Prostate gland (tissue), 2 donors: ENCODE data around the gene ADGRG3. TPM values are rescaled to one million over a fixed set of nuclear protein-coding genes. Genes with fewer than 3 reads are reported as not detected.
"Not testable (repeated sequence)": the region's sequence is repeated elsewhere in the genome, so short reads cannot be mapped to it uniquely, and the experiment has no call there.

Source experiments
- DNase-seq: peaks from one replicate; pipeline ENCODE4 v3.0.0-alpha.2; 2019; ENCODE audit warnings: low spot score
- H3K27ac ChIP-seq, 2 donors: fragments of 200-600 bp; sonication (generic); 2 replicates each; pipeline ENCODE4 v1.5.1; 2017 to 2019
- H3K27me3 ChIP-seq: fragments of 200-600 bp; sonication (generic); replicated peaks from 2 replicates; pipeline ENCODE4 v1.5.1; 2019; ENCODE audit not compliant: insufficient read depth
- H3K36me3 ChIP-seq, 2 donors: fragments of 200-600 bp; sonication (generic); 1 replicate in 1 of 2; 2 replicates in 1 of 2; pipeline versions ENCODE4 v1.5.1 to v1.8.1; 2017 to 2019
- H3K4me1 ChIP-seq: fragments of 200-600 bp; sonication (generic); replicated peaks from 2 replicates; pipeline ENCODE4 v1.5.1; 2019
- H3K4me3 ChIP-seq, 2 donors: fragments of 200-600 bp; sonication (generic); 2 replicates each; pipeline ENCODE4 v1.5.1; 2017 to 2019
- H3K9me3 ChIP-seq: fragments of 200-600 bp; sonication (generic); 2 replicates; pipeline ENCODE4 v1.5.1; 2017
- CTCF ChIP-seq, 4 experiments: fragments of 200-600 bp in 2 of 4; fragments of 450-650 bp in 2 of 4; sonication (generic) in 2 of 4; IDR thresholded peaks; 1 replicate in 3 of 4; 2 replicates in 1 of 4; pipeline ENCODE4 v1.5.1; 2016 to 2019; ENCODE audit warnings: antibody characterized with exemption in 4 of 4, mild to moderate bottlenecking in 2 of 4, moderate library complexity in 2 of 4
- POLR2A ChIP-seq: fragments of 450-650 bp; IDR thresholded peaks from one replicate; pipeline ENCODE4 v1.6.1; 2016; ENCODE audit warnings: antibody characterized with exemption, mild to moderate bottlenecking
- POLR2AphosphoS5 ChIP-seq: sonication (generic); formaldehyde crosslinking; IDR thresholded peaks from one replicate; pipeline ENCODE4 v1.6.1; 2017; ENCODE audit warnings: antibody characterized with exemption
- WGBS: methylation state at CpG from one replicate; pipeline ENCODE4 v1.1.5; 2018; 5-methylcytosine and 5-hydroxymethylcytosine counted together
- intact Hi-C: fragments of 100-400 bp; cut with DNase I; formaldehyde crosslinking; loops from one replicate; pipeline ENCODE4 v1.14.2; 2022
- total RNA-seq, 2 donors: library from RNA; depleted of rRNA; stranded (reverse); fragments of >200 nt; gene quantifications; one replicate each; pipeline ENCODE4 v1.1.0, GENCODE V29; 2016

Gene ADGRG3
- total RNA-seq, 2 donors from 2014 or later: not detected

- Histone ChIP-seq H3K4me3 (no peak overlapping the region), H3K9me3 (no peaks in the 10 kb centered on the region), H3K36me3 (no peaks in the 10 kb centered on the region), H3K4me1 (no peaks in the 10 kb centered on the region), H3K27ac (no peak overlapping the region), H3K27me3 (no peaks in the 10 kb centered on the region)
- 90% methylated on average over 5 of the region's 5 CpGs for WGBS
- TF ChIP-seq CTCF (IDR thresholded peaks at IDR 0.05) (no peak), POLR2A (no peak), POLR2AphosphoS5 (no peak)
- intact Hi-C loops: loop anchor here (10.0 kb wide), 1 partner anchor 57 kb away; no protein-coding TSS in a partner anchor
- DNase-seq: no peak
Measured at GRCh38 chr16:57711346-57711745, 43.2 kb downstream of the ADGRG3 start.

- H3K27ac ChIP-seq: no peak overlapping the region
- intact Hi-C loops: loop anchor here (10.0 kb wide), 1 partner anchor 57 kb away; no protein-coding TSS in a partner anchor
- H3K4me1 ChIP-seq: no peaks in the 10 kb centered on the region
- H3K36me3 ChIP-seq: no peaks in the 10 kb centered on the region
- H3K9me3 ChIP-seq: no peaks in the 10 kb centered on the region
- 89% methylated on average over 3 of the region's 3 CpGs for WGBS
- TF ChIP-seq POLR2A: no peak
- TF ChIP-seq CTCF (IDR thresholded peaks at IDR 0.05): no peak
- no peak for TF ChIP-seq POLR2AphosphoS5
- no peak overlapping the region for H3K4me3 ChIP-seq
- DNase-seq: no peak
- H3K27me3 ChIP-seq: no peaks in the 10 kb centered on the region
Measured at GRCh38 chr16:57711993-57712392, 43.9 kb downstream of the ADGRG3 start.

DNA sequence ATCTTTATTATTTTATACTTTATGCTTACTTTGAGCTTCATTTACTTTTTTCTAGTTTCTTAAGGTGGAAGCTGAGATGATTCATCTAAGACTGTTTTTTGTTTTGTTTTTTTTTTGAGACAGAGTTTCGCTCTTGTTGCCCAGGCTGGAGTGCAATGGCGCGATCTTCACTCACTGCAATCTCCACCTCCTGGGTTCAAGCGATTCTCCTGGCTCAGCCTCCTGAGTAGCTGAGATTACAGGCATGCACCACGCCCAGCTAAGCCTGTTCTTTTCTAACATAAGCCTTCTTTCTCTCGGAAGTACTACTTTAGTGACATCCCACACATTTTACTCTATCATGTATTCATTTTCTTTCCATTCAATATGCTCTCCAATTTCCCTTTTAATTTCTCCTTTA, 44.5 kb downstream of the ADGRG3 start:
- not testable (repeated sequence) for H3K36me3 ChIP-seq, H3K4me1 ChIP-seq, H3K4me3 ChIP-seq, H3K9me3 ChIP-seq, H3K27ac ChIP-seq, DNase-seq, H3K27me3 ChIP-seq
- 75% methylated on average over 6 of the region's 6 CpGs for WGBS
- intact Hi-C loops: loop anchor here (10.0 kb wide), 1 partner anchor 58 kb away; no protein-coding TSS in a partner anchor

DNA sequence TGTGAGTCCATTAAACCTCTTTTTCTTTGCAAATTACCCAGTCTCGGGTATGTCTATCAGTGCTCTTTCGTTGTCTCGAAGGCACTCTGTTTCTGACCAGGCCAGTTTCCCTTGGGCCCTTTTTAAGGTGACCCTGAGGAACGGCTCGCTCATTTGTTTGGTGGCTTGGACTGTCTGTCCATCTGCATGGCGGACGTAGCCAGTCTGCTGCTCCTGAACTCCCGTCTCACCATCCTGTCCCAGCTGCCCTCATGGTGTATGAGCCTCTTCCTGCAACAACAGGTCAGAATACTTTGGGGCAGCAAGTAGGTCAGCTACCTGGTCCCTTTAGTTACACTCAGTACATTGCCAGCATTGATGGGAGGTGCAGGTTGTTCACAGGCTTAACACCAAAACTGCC, 45.5 kb downstream of the ADGRG3 start:
- Histone ChIP-seq H3K36me3 (no peaks in the 10 kb centered on the region), H3K27me3 (no peaks in the 10 kb centered on the region), H3K4me1 (no peaks in the 10 kb centered on the region), H3K4me3 (no peak overlapping the region), H3K9me3 (no peaks in the 10 kb centered on the region), H3K27ac (no peak overlapping the region)
- DNase-seq: no peak
- intact Hi-C loops: loop anchor here (10.0 kb wide), 1 partner anchor 59 kb away; no protein-coding TSS in a partner anchor
- 96% methylated on average over 8 of the region's 8 CpGs for WGBS
- TF ChIP-seq POLR2AphosphoS5 (no peak), CTCF (IDR thresholded peaks at IDR 0.05) (no peak), POLR2A (no peak)

DNA sequence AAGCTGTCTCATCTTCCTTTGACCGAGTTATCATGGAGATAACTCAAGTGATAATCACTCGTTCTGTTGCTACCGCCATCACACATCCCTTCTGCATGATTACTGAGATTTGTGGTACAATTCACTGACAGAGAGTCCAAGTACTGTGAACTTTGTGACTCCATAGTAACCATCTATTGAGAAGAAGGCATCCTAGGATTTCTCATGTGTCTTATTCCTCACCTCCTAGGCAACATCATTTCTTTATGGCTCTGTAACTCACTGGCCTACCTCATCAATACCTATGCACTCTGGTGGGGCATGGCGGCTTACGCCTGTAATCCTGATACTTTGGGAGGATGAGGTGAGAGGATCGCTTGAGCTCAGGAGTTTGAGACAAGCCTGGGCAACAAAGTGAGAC, 45.9 kb downstream of the ADGRG3 start:
- WGBS: 89% methylated on average over 6 of the region's 6 CpGs
- intact Hi-C loops: loop anchor here (10.0 kb wide), 1 partner anchor 59 kb away; no protein-coding TSS in a partner anchor

More for the DNA sequence above, 45.9 kb downstream of the ADGRG3 start:
- Histone ChIP-seq H3K27ac (no peak overlapping the region), H3K27me3 (no peaks in the 10 kb centered on the region), H3K4me1 (no peaks in the 10 kb centered on the region), H3K9me3 (no peaks in the 10 kb centered on the region), H3K4me3 (no peak overlapping the region), H3K36me3 (no peaks in the 10 kb centered on the region)
- TF ChIP-seq CTCF (IDR thresholded peaks at IDR 0.05) (no peak), POLR2A (no peak), POLR2AphosphoS5 (no peak)
- DNase-seq: no peak
